H1 (cell line): ENCODE results near the gene KIR2DL1. TPM values are rescaled to one million over a fixed set of nuclear protein-coding genes. Genes with fewer than 3 reads are reported as not detected.

Source experiments
- CTCF ChIA-PET: fragments of 300-600 bp; sonication (Branson Sonifier 250); formaldehyde crosslinking; loops from one replicate; lab custom pipeline; 2021; ENCODE audit not compliant: partially characterized antibody; lab: Charles Lee
- POLR2A ChIA-PET: fragments of 300-600 bp; sonication (Branson Sonifier 250); formaldehyde crosslinking; loops from one replicate; lab custom pipeline; 2021; ENCODE audit warnings: inconsistent platforms; ENCODE audit not compliant: partially characterized antibody; lab: Charles Lee
- DNase-seq, 2 experiments: peaks; one replicate each; pipeline versions ENCODE4 v3.0.0 to v3.0.0-alpha.2; 2010 to 2022; ENCODE audit warnings: low spot score in 2 of 2, low read depth in 1 of 2, mixed read lengths in 1 of 2
- FAIRE-seq: peaks from 2 replicates; lab custom pipeline; 2011; peaks lifted over from hg19 to GRCh38; lab: Jason Lieb, UNC
- H2AFZ ChIP-seq: 2 replicates; pipeline ENCODE4 v1.8.1; 2012; ENCODE audit warnings: low read length, inconsistent platforms
- H2AK5ac ChIP-seq: 2 replicates; pipeline ENCODE4 v1.6.1; 2013; ENCODE audit warnings: low read depth, low read length
- H2BK120ac ChIP-seq: replicated peaks from 2 replicates; pipeline ENCODE3; 2013; ENCODE audit warnings: low read depth, low read length, inconsistent platforms
- H2BK12ac ChIP-seq: 2 replicates; pipeline ENCODE4 v1.6.1; 2013; ENCODE audit warnings: low read depth, low read length
- H2BK15ac ChIP-seq: 2 replicates; pipeline ENCODE4 v1.6.1; 2013; ENCODE audit warnings: low read length
- H2BK20ac ChIP-seq: 2 replicates; pipeline ENCODE4 v1.6.1; 2013; ENCODE audit warnings: low read length
- H2BK5ac ChIP-seq: 2 replicates; pipeline ENCODE4 v1.6.1; 2013; ENCODE audit warnings: low read depth, low read length
- H3K14ac ChIP-seq: 2 replicates; pipeline ENCODE4 v1.6.1; 2013; ENCODE audit warnings: inconsistent platforms; ENCODE audit not compliant: insufficient read length
- H3K18ac ChIP-seq: 2 replicates; pipeline ENCODE4 v1.6.1; 2013; ENCODE audit warnings: low read length; ENCODE audit errors: extremely low read depth
- H3K23ac ChIP-seq: 2 replicates; pipeline ENCODE4 v1.6.1; 2013; ENCODE audit warnings: inconsistent platforms; ENCODE audit not compliant: insufficient read length
- H3K23me2 ChIP-seq: 2 replicates; pipeline ENCODE4 v1.6.1; 2013; ENCODE audit warnings: low read depth, low read length
- H3K27ac ChIP-seq: 2 replicates; pipeline ENCODE4 v1.6.1; 2011; ENCODE audit warnings: low read depth, low read length, inconsistent platforms
- H3K27me3 ChIP-seq, 4 experiments: replicated peaks in 1 of 4; 1 replicate in 1 of 4; 2 replicates in 3 of 4; pipeline versions ENCODE4 v1.6.1 to v1.8.1; 2011 to 2013; ENCODE audit warnings: low read length in 3 of 4, mild to moderate bottlenecking in 3 of 4, inconsistent platforms in 2 of 4, mixed read lengths in 2 of 4, moderate library complexity in 1 of 4; ENCODE audit not compliant: control insufficient read depth in 3 of 4, insufficient read depth in 3 of 4; ENCODE audit errors: extremely low read depth in 1 of 4
- H3K36me3 ChIP-seq, 4 experiments: 2 replicates each; pipeline versions ENCODE4 v1.6.1 to v1.8.1; 2011 to 2013; ENCODE audit warnings: mild to moderate bottlenecking in 4 of 4, low read length in 3 of 4, moderate library complexity in 2 of 4, control low read depth in 1 of 4, inconsistent platforms in 1 of 4; ENCODE audit not compliant: insufficient read depth in 4 of 4, control insufficient read depth in 2 of 4
- H3K4ac ChIP-seq: replicated peaks from 2 replicates; pipeline ENCODE3; 2013; ENCODE audit warnings: low read length, low read depth, mixed read lengths, inconsistent platforms; ENCODE audit not compliant: insufficient read length
- H3K4me1 ChIP-seq, 4 experiments: replicated peaks in 1 of 4; 1 replicate in 1 of 4; 2 replicates in 3 of 4; pipeline versions ENCODE4 v1.6.1 to v1.8.1; 2011 to 2013; ENCODE audit warnings: low read length in 3 of 4, inconsistent platforms in 2 of 4, mixed read lengths in 1 of 4; ENCODE audit not compliant: insufficient read depth in 4 of 4, control insufficient read depth in 3 of 4
- H3K4me2 ChIP-seq, 2 experiments: 2 replicates each; pipeline versions ENCODE4 v1.6.1 to v1.8.1; 2011 to 2013; ENCODE audit warnings: low read depth in 2 of 2, low read length in 2 of 2, control low read depth in 1 of 2, inconsistent platforms in 1 of 2, mild to moderate bottlenecking in 1 of 2; ENCODE audit not compliant: insufficient read depth in 1 of 2
- H3K4me3 ChIP-seq, 4 experiments: fragments of 200-600, 300-600 bp in 1 of 4; sonication (generic), shearing (Covaris generic), sonication (Bioruptor Twin) in 1 of 4; 2 replicates each; pipeline versions ENCODE4 v1.5.1 to v1.8.1; 2011 to 2016; ENCODE audit warnings: low read length in 4 of 4, low read depth in 3 of 4, control low read depth in 2 of 4, inconsistent platforms in 2 of 4, mild to moderate bottlenecking in 2 of 4, mixed read lengths in 1 of 4, moderate library complexity in 1 of 4; ENCODE audit not compliant: insufficient read depth in 2 of 4; ENCODE audit errors: extremely low read depth in 1 of 4
- H3K56ac ChIP-seq: replicated peaks from 2 replicates; pipeline ENCODE3; 2013; ENCODE audit warnings: low read depth, mild to moderate bottlenecking, mixed read lengths, low read length, inconsistent platforms; ENCODE audit not compliant: insufficient read length
- H3K79me1 ChIP-seq: 2 replicates; pipeline ENCODE4 v1.6.1; 2013; ENCODE audit warnings: low read depth, low read length, control low read depth
- H3K79me2 ChIP-seq, 2 experiments: 2 replicates each; pipeline versions ENCODE4 v1.6.1 to v1.8.1; 2012 to 2013; ENCODE audit warnings: low read length in 2 of 2, mild to moderate bottlenecking in 2 of 2, inconsistent platforms in 1 of 2; ENCODE audit not compliant: insufficient read depth in 2 of 2, control insufficient read depth in 1 of 2
- H3K9ac ChIP-seq, 4 experiments: replicated peaks in 1 of 4; 1 replicate in 1 of 4; 2 replicates in 3 of 4; pipeline versions ENCODE4 v1.6.1 to v1.8.1; 2011 to 2013; ENCODE audit warnings: low read depth in 3 of 4, low read length in 3 of 4, control low read depth in 2 of 4, mild to moderate bottlenecking in 2 of 4, moderate library complexity in 2 of 4, inconsistent platforms in 1 of 4; ENCODE audit errors: extremely low read depth in 1 of 4
- H3K9me3 ChIP-seq, 2 experiments: 2 replicates each; pipeline versions ENCODE4 v1.6.1 to v1.8.1; 2012 to 2013; ENCODE audit warnings: mild to moderate bottlenecking in 2 of 2, moderate library complexity in 2 of 2, control low read depth in 1 of 2, inconsistent platforms in 1 of 2, low read depth in 1 of 2, low read length in 1 of 2, mixed read lengths in 1 of 2; ENCODE audit not compliant: insufficient read depth in 2 of 2
- H4K20me1 ChIP-seq, 2 experiments: replicated peaks in 1 of 2; 2 replicates each; pipeline versions ENCODE3 to v1.8.1; 2011 to 2013; ENCODE audit warnings: inconsistent platforms in 2 of 2, low read length in 2 of 2, mild to moderate bottlenecking in 1 of 2; ENCODE audit not compliant: insufficient read depth in 2 of 2, control insufficient read depth in 1 of 2
- H4K5ac ChIP-seq: 2 replicates; pipeline ENCODE4 v1.6.1; 2013; ENCODE audit warnings: low read length, low read depth, mixed read lengths, inconsistent platforms; ENCODE audit not compliant: insufficient read length
- H4K8ac ChIP-seq: 2 replicates; pipeline ENCODE4 v1.8.0; 2013; ENCODE audit warnings: mild to moderate bottlenecking, moderate library complexity, low read length, inconsistent platforms; ENCODE audit not compliant: insufficient read depth; ENCODE audit errors: extremely low read depth
- H4K91ac ChIP-seq: replicated peaks from 2 replicates; pipeline ENCODE3; 2013; ENCODE audit warnings: low read length, mixed read lengths, inconsistent platforms; ENCODE audit not compliant: insufficient read length
- HDAC2 ChIP-seq, 2 experiments: fragments of 300-600 bp in 1 of 2; sonication (generic) in 1 of 2; IDR thresholded peaks; 2 replicates each; pipeline ENCODE4 v1.6.1; 2011 to 2012; ENCODE audit warnings: low read depth in 2 of 2, low read length in 2 of 2, mild to moderate bottlenecking in 2 of 2, moderate library complexity in 2 of 2, borderline replicate concordance in 1 of 2, inconsistent platforms in 1 of 2
- NANOG ChIP-seq: IDR thresholded peaks from 2 replicates; pipeline ENCODE4 v1.6.1; 2011; ENCODE audit warnings: low read length, low read depth, mild to moderate bottlenecking, inconsistent platforms; ENCODE audit not compliant: insufficient read depth, poor library complexity, severe bottlenecking
- SRF ChIP-seq: IDR thresholded peaks from 2 replicates; pipeline ENCODE4 v1.6.1; 2011; ENCODE audit warnings: mild to moderate bottlenecking, low read depth, low read length, moderate library complexity
- TBP ChIP-seq: IDR thresholded peaks from 2 replicates; pipeline ENCODE4 v1.6.1; 2011; ENCODE audit warnings: low read depth, low read length, improper control_type of control experiment
- WGBS, 2 experiments: shearing (Covaris generic) in 1 of 2; methylation state at CpG; one replicate each; pipeline versions ENCODE4 v1.1.6 to v1.1.7; 2013 to 2015; ENCODE audit warnings: low lambda C conversion rate in 2 of 2, mixed read lengths in 2 of 2, inconsistent platforms in 1 of 2, low coverage in 1 of 2, missing lambda C conversion rate in 1 of 2; ENCODE audit not compliant: insufficient replicate concordance in 2 of 2, insufficient coverage in 1 of 2, insufficient read length in 1 of 2; ENCODE audit errors: extremely low coverage in 1 of 2, missing lambda C conversion rate in 1 of 2; 5-methylcytosine and 5-hydroxymethylcytosine counted together
- polyA plus RNA-seq, 7 experiments: library from polyadenylated mRNA; depleted of rRNA in 3 of 7; stranded (reverse) in 5 of 7; unstranded in 2 of 7; fragments of >200 nt in 5 of 7; fragments of 200-250 nt in 2 of 7; gene quantifications; 1 replicate in 5 of 7; 2 replicates in 1 of 7; 4 replicates in 1 of 7; pipeline versions ENCODE4 v1.2.1 to v1.2.3, GENCODE V29; 2011 to 2013; ENCODE audit warnings: missing spikeins in 2 of 7, mixed read lengths in 2 of 7
- total RNA-seq: library from RNA; stranded (reverse); fragmentation: NEBNext Ultra II Directional; extraction: Animal tissue kit (Norgen Biotek cat#: 25700); gene quantifications from 2 replicates; pipeline ENCODE4 v1.2.1, GENCODE V29; 2021

KIR2DL1 gene
- total and polyA plus RNA-seq, 2 of the 8 experiments (the other 6 are each of a cell fraction or from before 2014, with no cell fraction given): not detected

DNA sequence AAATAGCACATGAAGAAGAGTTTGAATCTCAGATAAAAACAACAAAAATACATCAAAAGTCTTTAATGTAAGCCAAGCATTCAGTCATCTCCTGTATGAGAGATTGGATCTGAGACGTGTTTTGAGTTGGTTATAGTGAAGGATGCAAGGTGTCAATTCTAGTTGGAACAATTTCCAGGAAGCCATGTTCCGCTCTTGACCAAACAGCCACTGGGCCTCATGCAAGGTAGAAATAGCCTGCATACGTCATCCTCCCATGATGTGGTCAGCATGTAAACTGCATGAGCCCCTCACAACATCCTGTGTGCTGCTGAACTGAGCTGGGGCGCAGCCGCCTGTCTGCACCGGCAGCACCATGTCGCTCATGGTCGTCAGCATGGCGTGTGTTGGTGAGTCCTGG is 45.5 kb upstream of the KIR2DL1 start, which contains the start of gene KIR3DL3:
KIR3DL3 (plus strand) TSS at position 301 of the 400 bp plus-strand sequence; CDS start at position 356, 55 bp downstream.
- H3K56ac ChIP-seq: no peak within 1 kb of the TSS
- H3K79me2 ChIP-seq: no peaks in the 10 kb centered on the region
- no peak within 1 kb of the TSS for H3K14ac ChIP-seq
- no peak within 1 kb of the TSS for H4K5ac ChIP-seq
- no peak within 1 kb of the TSS for H2AK5ac ChIP-seq
- no peak within 1 kb of the TSS for H3K4ac ChIP-seq
- H4K8ac ChIP-seq: no peak within 1 kb of the TSS
- no peak within 1 kb of the TSS for H4K91ac ChIP-seq
- H2BK15ac ChIP-seq: no peak within 1 kb of the TSS
- TF ChIP-seq TBP: no peak
- no peak for TF ChIP-seq HDAC2 (IDR thresholded peaks at IDR 0.05; ENCODE audit: borderline replicate concordance in 1 of 2, low read depth in 2 of 2, low read length in 2 of 2)
- no peak for TF ChIP-seq SRF
- TF ChIP-seq NANOG: no peak
- TF ChIP-seq, all 59 proteins: peak for 0
- Histone ChIP-seq H4K20me1 (no peaks in the 10 kb centered on the region), H3K79me1 (no peaks in the 10 kb centered on the region), H3K23me2 (no peaks in the 10 kb centered on the region), H3K4me3 (no peak within 1 kb of the TSS), H3K9ac (no peak within 1 kb of the TSS), H3K18ac (no peak within 1 kb of the TSS), H3K9me3 (peaks cover 66 to 68% of the 10 kb centered on the region in 2 experiments), H3K4me2 (no peak within 1 kb of the TSS), H3K36me3 (peaks cover 0 to 4% (median 0%) of the 10 kb centered on the region in 4 experiments; a peak in 1 of 8 replicates), H2BK20ac (no peak within 1 kb of the TSS), H3K27me3 (no peaks in the 10 kb centered on the region), H3K4me1 (no peaks in the 10 kb centered on the region), H2BK5ac (no peak within 1 kb of the TSS), H3K27ac (no peak within 1 kb of the TSS), H2BK120ac (no peak within 1 kb of the TSS), H2BK12ac (no peak within 1 kb of the TSS), H3K23ac (no peak within 1 kb of the TSS), H2AFZ (no peak within 1 kb of the TSS)
- DNase-seq (no peak), FAIRE-seq (no peak)
- ChIA-PET POLR2A (no interaction called here), CTCF (no interaction called here)
- WGBS, 2 experiments: 65% methylated on average over 9 of the region's 9 CpGs; no CpG with 5 or more reads in 1 of the 2 experiments
